ENCODE measurements around the gene BGLAP. TPM values are rescaled to one million over a fixed set of nuclear protein-coding genes. Genes with fewer than 3 reads are reported as not detected.
"Not testable (repeated sequence)": the region's sequence is repeated elsewhere in the genome, so short reads cannot be mapped to it uniquely, and the experiment has no call there.

The BGLAP gene
- polyA plus RNA-seq, 6 donors from 2014 or later, result 1.1 TPM; not detected in 5

DNA sequence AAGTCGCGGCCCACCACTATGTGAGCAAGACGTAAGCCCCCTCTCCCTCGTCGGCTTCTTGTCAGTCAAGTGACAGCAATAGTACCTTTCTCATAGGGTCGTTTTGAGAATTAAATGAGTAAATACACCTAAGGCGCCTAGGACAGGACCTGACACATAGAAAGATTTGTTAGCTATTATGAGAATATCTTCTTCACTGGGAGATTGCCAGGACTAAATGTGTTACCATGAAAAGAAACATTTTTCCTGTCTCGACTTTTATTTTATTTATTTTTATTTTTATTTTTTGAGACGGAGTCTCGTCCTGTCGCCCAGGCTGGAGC is 28.4 kb upstream of the BGLAP start:
- no peaks in the 10 kb centered on the region for H3K9me3 Mint-ChIP-seq
- DNase-seq (no peak), ATAC-seq (ENCODE audit: low read depth in 2 of 2) (no peak)
- peaks cover under 1 to 2% of the 10 kb centered on the region in 2 donors for H3K36me3 Mint-ChIP-seq
- peak overlapping the region; percentile 96 to 99 (median 98) for H3K27ac Mint-ChIP-seq
- H3K27me3 Mint-ChIP-seq, result no peaks in the 10 kb centered on the region
- H3K4me1 Mint-ChIP-seq, result peaks cover 22 to 43% (median 23%) of the 10 kb centered on the region in 3 donors
- peak overlapping the region; percentile 95 to 100 (median 96) for H3K4me3 Mint-ChIP-seq

DNA sequence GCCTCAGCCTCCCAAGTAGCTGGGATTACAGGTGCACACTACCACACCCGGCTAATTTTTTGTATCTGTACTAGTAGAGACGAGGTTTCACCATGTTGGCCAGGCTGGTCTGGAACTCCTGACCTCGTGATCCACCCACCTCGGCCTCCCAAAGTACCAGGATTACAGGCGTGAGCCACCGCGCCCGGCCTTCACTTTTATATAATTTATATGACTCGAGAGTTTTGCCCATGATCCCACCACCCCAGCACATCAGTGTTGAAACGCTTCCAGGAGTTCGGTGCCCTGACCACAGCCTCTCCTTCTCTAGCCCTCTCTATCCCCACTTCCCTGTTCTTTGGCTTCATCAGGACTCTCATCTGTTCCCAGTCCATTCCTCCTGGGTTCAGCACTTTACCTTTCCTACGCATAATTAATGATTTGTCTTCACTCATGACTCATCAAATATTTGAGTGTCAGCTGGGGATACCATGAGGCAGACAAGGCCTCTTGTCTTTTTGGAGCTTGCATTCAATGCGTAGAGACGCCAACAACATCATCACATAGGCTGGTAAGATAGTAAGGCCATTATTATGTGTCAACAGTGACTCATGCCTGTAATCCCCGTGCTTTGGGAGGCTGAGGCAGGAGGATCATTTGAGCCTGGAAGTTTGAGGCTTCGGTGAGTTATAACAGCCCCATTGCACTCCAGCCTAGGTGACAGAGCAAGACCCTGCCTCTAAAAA is 27.8 kb upstream of the BGLAP start:
- Mint-ChIP-seq H3K4me1 (peaks cover 21 to 43% (median 24%) of the 10 kb centered on the region in 3 donors), H3K4me3 (peak overlapping the region; percentile 42 to 100 (median 81))
- no peak for ATAC-seq (ENCODE audit: low read depth in 2 of 2)

DNA sequence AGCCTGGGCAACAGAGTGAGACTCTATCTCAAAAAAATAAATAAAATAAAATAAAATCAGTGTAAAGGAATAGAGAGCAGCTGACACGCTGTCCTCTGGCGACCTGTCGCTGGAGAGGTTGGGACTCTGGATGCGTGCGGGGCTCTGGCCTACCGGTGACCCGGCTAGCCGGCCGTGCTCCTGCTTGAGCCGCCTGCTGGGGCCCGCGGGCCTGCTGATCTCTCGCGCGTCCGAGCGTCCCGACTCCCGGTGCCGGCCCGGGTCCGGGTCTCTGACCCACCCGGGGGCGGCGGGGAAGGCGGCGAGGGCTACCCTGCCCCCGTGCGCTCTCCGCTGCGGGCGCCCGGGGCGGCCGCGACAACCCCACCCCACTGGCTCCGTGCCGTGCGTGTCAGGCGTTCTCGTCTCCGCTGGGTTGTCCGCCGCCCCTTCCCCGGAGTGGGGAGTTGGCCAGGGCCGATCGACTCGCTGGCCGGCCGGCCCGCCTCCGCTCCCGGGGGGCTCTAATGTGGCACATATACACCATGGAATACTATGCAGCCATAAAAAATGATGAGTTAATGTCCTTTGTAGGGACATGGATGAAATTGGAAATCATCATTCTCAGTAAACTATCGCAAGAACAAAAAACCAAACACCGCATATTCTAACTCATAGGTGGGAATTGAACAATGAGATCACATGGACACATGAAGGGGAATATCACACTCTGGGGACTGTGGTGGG is 25.5 kb upstream of the BGLAP start:
- H3K27ac Mint-ChIP-seq; ATAC-seq (ENCODE audit: low read depth in 2 of 2); DNase-seq; H3K27me3 Mint-ChIP-seq; H3K9me3 Mint-ChIP-seq; H3K4me3 Mint-ChIP-seq: not testable (repeated sequence)
- Mint-ChIP-seq H3K36me3 (peaks cover 7 to 16% of the 10 kb centered on the region in 2 donors), H3K4me1 (peaks cover 27 to 52% (median 29%) of the 10 kb centered on the region in 3 donors)

More for the DNA sequence above, 27.8 kb upstream of the BGLAP start:
- no peaks in the 10 kb centered on the region for H3K9me3 Mint-ChIP-seq
- H3K27me3 Mint-ChIP-seq, result no peaks in the 10 kb centered on the region
- peak overlapping the region; percentile 41 to 98 (median 92) for H3K27ac Mint-ChIP-seq
- peaks cover 0 to 3% of the 10 kb centered on the region in 2 donors for H3K36me3 Mint-ChIP-seq
- DNase-seq, result no peak

DNA sequence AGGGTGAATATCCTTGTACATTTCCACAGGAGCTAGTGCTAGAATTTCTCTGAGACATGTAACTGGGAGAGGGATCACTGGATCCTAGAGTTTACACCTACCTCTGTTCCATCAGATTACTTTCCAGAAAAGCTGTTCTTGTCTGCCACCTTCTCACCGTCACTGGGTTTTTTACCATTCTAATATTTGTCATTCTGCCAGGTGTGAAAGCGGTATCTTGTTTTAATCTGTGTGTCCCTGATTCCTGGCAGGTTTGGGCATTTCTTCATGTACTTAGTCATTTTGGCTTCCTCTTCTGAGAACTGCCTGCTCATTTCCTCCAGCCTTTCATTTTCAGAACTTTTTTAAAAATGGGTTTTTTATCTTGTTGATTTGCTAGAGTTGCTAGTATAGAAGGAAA is 24.1 kb upstream of the BGLAP start:
- Mint-ChIP-seq H3K27me3 (no peaks in the 10 kb centered on the region), H3K36me3 (peaks cover 7 to 26% of the 10 kb centered on the region in 2 donors), H3K27ac (peak overlapping the region in 4 of 6 donors; percentile 19 to 91 (median 64)), H3K4me3 (no peak overlapping the region), H3K4me1 (peaks cover 25 to 44% (median 31%) of the 10 kb centered on the region in 3 donors), H3K9me3 (no peaks in the 10 kb centered on the region)
- DNase-seq (no peak), ATAC-seq (ENCODE audit: low read depth in 2 of 2) (no peak)

DNA sequence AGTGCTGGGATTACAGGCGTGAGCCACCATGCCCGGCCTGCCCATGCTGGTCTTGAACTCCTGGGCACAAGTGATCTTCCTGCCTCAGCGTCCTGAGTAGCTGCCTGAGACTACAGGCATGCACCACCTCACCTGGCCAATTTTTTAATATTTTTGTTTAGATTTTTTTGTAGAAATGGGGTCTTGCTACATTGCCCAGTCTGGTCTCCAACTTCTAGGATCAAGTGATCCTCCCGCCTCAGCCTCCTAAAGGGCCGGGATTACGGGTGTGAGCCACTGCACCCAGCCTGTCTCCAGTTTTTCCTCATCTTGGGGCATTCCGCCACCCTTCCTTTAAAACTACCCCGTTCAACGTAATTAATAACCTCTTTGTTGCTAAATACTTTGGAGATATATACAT is 21.8 kb upstream of the BGLAP start:
- Mint-ChIP-seq H3K36me3 (peaks cover 16 to 40% of the 10 kb centered on the region in 2 donors), H3K4me1 (peaks cover 22 to 30% (median 23%) of the 10 kb centered on the region in 3 donors), H3K9me3 (no peaks in the 10 kb centered on the region), H3K27me3 (no peaks in the 10 kb centered on the region), H3K27ac (peak overlapping the region in 1 of 6 donors; percentile 60), H3K4me3 (no peak overlapping the region)
- no peak for ATAC-seq (ENCODE audit: low read depth in 2 of 2)
- DNase-seq, result no peak

- Mint-ChIP-seq H3K36me3 (peaks cover 16 to 45% of the 10 kb centered on the region in 2 donors), H3K4me1 (peaks cover 25 to 32% (median 26%) of the 10 kb centered on the region in 3 donors), H3K9me3 (no peaks in the 10 kb centered on the region), H3K4me3 (no peak overlapping the region), H3K27me3 (no peaks in the 10 kb centered on the region), H3K27ac (peak overlapping the region in 1 of 6 donors; percentile 27)
- ATAC-seq (ENCODE audit: low read depth in 2 of 2) (no peak), DNase-seq (no peak)
These were observed 19.8 kb upstream of the BGLAP start for GRCh38 chr1:156221986-156222692.

GRCh38 chr1:156225677-156226014 is 16.3 kb upstream of the BGLAP start:
- ATAC-seq (ENCODE audit: low read depth in 2 of 2) (no peak), DNase-seq (no peak)
- Mint-ChIP-seq H3K4me1 (peaks cover 7 to 22% (median 12%) of the 10 kb centered on the region in 3 donors), H3K27me3 (no peaks in the 10 kb centered on the region), H3K36me3 (peaks cover 16 to 43% of the 10 kb centered on the region in 2 donors), H3K4me3 (no peak overlapping the region), H3K27ac (peak overlapping the region in 2 of 6 donors; percentile 50 to 61), H3K9me3 (no peaks in the 10 kb centered on the region)

GRCh38 chr1:156226116-156226538 is 15.9 kb upstream of the BGLAP start:
- no peak for DNase-seq

DNA sequence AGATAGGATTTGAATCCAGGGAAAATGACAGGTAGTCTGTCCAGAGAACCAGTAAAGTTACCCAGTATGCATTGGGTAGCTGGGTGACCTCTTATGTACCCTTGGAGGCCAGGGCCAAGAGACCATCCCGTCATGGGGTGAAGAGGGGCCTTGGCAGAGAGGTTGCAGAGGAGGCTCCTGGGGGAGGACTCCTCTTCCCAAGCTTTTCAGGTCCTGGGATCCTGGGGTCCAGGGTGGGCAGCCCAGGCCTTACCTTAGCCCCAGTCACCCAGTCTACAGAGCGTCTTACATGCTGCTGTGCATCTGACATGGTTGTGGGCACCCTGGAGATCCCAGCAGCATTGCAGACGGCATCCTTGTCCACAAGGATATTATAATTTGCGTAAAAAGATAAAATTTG is 15.2 kb upstream of the BGLAP start:
- no peaks in the 10 kb centered on the region for H3K27me3 Mint-ChIP-seq
- ATAC-seq (ENCODE audit: low read depth in 2 of 2) (no peak), DNase-seq (no peak)
- H3K4me1 Mint-ChIP-seq, result peaks cover 3 to 14% (median 10%) of the 10 kb centered on the region in 3 donors
- H3K36me3 Mint-ChIP-seq, result peaks cover 9 to 32% of the 10 kb centered on the region in 2 donors
- H3K27ac Mint-ChIP-seq, result peak overlapping the region in 1 of 6 donors; percentile 45
- no peak overlapping the region for H3K4me3 Mint-ChIP-seq
- H3K9me3 Mint-ChIP-seq, result no peaks in the 10 kb centered on the region

More at GRCh38 chr1:156226116-156226538, 15.9 kb upstream of the BGLAP start:
- H3K4me1 Mint-ChIP-seq, result peaks cover 4 to 19% (median 12%) of the 10 kb centered on the region in 3 donors
- H3K9me3 Mint-ChIP-seq, result no peaks in the 10 kb centered on the region
- H3K27ac Mint-ChIP-seq, result peak overlapping the region in 2 of 6 donors; percentile 45 to 63
- ATAC-seq (ENCODE audit: low read depth in 2 of 2), result no peak
- no peak overlapping the region for H3K4me3 Mint-ChIP-seq
- no peaks in the 10 kb centered on the region for H3K27me3 Mint-ChIP-seq
- H3K36me3 Mint-ChIP-seq, result peaks cover 13 to 38% of the 10 kb centered on the region in 2 donors

DNA sequence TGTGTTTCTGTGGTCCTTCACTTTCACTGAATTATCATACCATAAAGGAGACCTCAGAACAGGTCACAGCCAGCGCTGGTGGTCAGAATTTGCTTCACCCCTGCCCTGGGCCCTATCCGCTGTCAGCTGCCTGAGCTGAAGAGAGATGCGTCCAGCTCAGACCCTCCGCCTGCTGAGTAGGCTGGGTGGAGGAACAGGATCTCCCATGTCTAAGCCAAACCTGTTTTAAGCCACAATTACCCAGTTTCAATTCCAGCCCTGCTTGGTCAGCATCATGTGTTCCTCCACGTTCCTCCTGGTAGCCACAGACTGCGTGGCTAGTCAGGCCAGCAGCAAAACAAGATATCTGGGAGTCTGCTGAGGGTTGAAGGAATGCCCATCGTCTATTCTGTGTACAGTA is 13.5 kb upstream of the BGLAP start:
- Mint-ChIP-seq H3K27ac (peak overlapping the region in 3 of 6 donors; percentile 9 to 68 (median 16)), H3K4me3 (no peak overlapping the region), H3K27me3 (no peaks in the 10 kb centered on the region), H3K36me3 (peaks cover 4 to 18% of the 10 kb centered on the region in 2 donors), H3K9me3 (no peaks in the 10 kb centered on the region), H3K4me1 (peaks cover 3 to 8% (median 6%) of the 10 kb centered on the region in 3 donors)
- ATAC-seq (ENCODE audit: low read depth in 2 of 2), result no peak
- no peak for DNase-seq

DNA sequence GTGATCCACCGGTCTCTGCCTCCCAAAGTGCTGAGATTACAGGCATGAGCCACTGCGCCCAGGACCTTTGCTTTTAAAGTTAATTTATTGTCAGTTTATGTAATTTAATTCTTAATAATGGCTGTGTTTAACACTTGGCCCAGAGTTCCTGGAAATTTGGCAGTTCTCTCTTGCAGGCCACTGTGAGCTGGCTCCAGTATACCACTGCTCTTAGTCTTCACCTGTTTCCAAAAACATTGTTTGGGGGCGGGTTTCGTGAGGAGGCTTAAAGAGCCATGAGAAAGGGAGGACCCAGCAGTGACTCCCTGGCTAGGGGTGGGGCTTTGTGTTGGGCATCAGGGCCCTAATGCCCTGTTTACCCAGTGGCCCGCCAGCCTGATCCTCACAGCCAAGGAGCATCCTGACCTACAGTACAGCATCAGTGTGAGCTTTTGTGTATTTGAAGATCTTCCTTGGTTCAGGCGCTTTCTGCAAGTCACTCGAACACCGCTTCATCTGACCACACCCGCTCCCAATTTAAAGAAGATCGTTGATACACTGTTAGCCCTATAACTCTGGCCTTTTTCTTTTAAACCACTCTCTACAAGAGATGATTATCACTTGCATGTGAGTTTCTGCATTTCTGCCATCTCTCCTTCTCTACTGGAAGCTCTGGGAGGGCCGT is 12.0 kb upstream of the BGLAP start:
- H3K27me3 Mint-ChIP-seq, result no peaks in the 10 kb centered on the region
- peaks cover 5 to 6% (median 5%) of the 10 kb centered on the region in 3 donors for H3K4me1 Mint-ChIP-seq
- no peak overlapping the region for H3K4me3 Mint-ChIP-seq
- peak overlapping the region in 1 of 6 donors; percentile 15 for H3K27ac Mint-ChIP-seq
- ATAC-seq (ENCODE audit: low read depth in 2 of 2), result no peak
- H3K36me3 Mint-ChIP-seq, result peaks cover 0 to 13% of the 10 kb centered on the region in 2 donors
- H3K9me3 Mint-ChIP-seq, result no peaks in the 10 kb centered on the region
- no peak for DNase-seq

- H3K27me3 Mint-ChIP-seq, result no peaks in the 10 kb centered on the region
- H3K9me3 Mint-ChIP-seq, result no peaks in the 10 kb centered on the region
- H3K27ac Mint-ChIP-seq, result peak overlapping the region in 1 of 6 donors; percentile 12
- ATAC-seq (ENCODE audit: low read depth in 2 of 2), result no peak
- peaks cover 2 to 3% (median 2%) of the 10 kb centered on the region in 3 donors for H3K4me1 Mint-ChIP-seq
- H3K36me3 Mint-ChIP-seq, result peaks cover 0 to 8% of the 10 kb centered on the region in 2 donors
- no peak overlapping the region for H3K4me3 Mint-ChIP-seq
- no peak for DNase-seq
These were observed 11.5 kb upstream of the BGLAP start for GRCh38 chr1:156230473-156230837.

Data from naive B cell (primary cell).